Lower leg skin (tissue), 4 donors: ENCODE data around the gene VWDE. TPM values are rescaled to one million over a fixed set of nuclear protein-coding genes. Genes with fewer than 3 reads are reported as not detected.
"Not testable (repeated sequence)": the region's sequence is repeated elsewhere in the genome, so short reads cannot be mapped to it uniquely, and the experiment has no call there.

ENCODE experiments used
- DNase-seq, 2 donors: peaks; one replicate each; pipeline ENCODE4 v3.0.0-alpha.2; 2019; ENCODE audit warnings: low spot score in 2 of 2
- H3K4me3 ChIP-seq: fragments of 200-600 bp; sonication (generic); 2 replicates; pipeline ENCODE4 v1.5.1; 2017; ENCODE audit warnings: mild to moderate bottlenecking, low read depth; ENCODE audit not compliant: poor library complexity, severe bottlenecking
- POLR2A ChIP-seq, 2 donors: fragments of 450-650 bp; IDR thresholded peaks; one replicate each; pipeline ENCODE4 v1.6.1; 2016 to 2017; ENCODE audit warnings: antibody characterized with exemption in 2 of 2, mild to moderate bottlenecking in 1 of 2, moderate library complexity in 1 of 2
- WGBS, 2 donors: methylation state at CpG; one replicate each; pipeline ENCODE4 v1.1.5; 2018; 5-methylcytosine and 5-hydroxymethylcytosine counted together
- intact Hi-C: fragments of 100-400 bp; cut with DNase I; formaldehyde crosslinking; loops from one replicate; pipeline ENCODE4 v1.15.0; 2023; ENCODE audit warnings: low total_unique reads
- total RNA-seq, 4 donors: library from RNA; depleted of rRNA; stranded (reverse); fragments of >200 nt; gene quantifications; one replicate each; pipeline ENCODE4 v1.1.0, GENCODE V29; 2016
- TF ChIP-seq, protein P1 (sequence below), 3 donors: fragments of 450-650 bp; IDR thresholded peaks; one replicate each; pipeline ENCODE4 v1.5.1; 2016; ENCODE audit warnings: antibody characterized with exemption in 3 of 3, mild to moderate bottlenecking in 3 of 3, moderate library complexity in 2 of 3

The VWDE gene
- total RNA-seq, 4 donors from 2014 or later: 0.05 to 0.32 (median 0.19) TPM; not detected in 1

DNA sequence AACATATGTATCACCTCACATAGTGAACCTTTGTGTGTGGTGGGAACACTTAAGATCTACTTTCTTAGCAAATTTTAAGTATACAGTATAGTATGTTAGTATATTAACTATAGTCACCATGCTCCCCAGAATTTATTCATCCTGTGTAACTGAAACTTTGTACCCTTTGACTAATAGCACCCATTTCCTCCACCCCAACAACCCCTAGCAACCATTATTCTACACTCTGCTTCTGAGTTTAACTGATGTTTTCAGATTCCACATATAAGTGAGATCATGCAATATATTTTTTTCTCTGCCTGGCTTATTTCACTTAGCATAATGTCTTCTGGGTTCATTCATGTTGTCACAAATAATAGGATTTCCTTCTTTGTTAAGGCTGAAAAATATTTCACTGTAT, 6.9 kb upstream of the VWDE start:
- no peak for DNase-seq
- no peak overlapping the region for H3K4me3 ChIP-seq
- no peak for TF ChIP-seq POLR2A (IDR thresholded peaks at IDR 0.05)
- TF ChIP-seq, protein P1, sequence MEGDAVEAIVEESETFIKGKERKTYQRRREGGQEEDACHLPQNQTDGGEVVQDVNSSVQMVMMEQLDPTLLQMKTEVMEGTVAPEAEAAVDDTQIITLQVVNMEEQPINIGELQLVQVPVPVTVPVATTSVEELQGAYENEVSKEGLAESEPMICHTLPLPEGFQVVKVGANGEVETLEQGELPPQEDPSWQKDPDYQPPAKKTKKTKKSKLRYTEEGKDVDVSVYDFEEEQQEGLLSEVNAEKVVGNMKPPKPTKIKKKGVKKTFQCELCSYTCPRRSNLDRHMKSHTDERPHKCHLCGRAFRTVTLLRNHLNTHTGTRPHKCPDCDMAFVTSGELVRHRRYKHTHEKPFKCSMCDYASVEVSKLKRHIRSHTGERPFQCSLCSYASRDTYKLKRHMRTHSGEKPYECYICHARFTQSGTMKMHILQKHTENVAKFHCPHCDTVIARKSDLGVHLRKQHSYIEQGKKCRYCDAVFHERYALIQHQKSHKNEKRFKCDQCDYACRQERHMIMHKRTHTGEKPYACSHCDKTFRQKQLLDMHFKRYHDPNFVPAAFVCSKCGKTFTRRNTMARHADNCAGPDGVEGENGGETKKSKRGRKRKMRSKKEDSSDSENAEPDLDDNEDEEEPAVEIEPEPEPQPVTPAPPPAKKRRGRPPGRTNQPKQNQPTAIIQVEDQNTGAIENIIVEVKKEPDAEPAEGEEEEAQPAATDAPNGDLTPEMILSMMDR (IDR thresholded peaks at IDR 0.05): no peak
- intact Hi-C loops: no loop called here

GRCh38 chr7:12409097-12409711, 5.5 kb upstream of the VWDE start:
- H3K4me3 ChIP-seq: no peak overlapping the region
- TF ChIP-seq POLR2A (IDR thresholded peaks at IDR 0.05): no peak
- TF ChIP-seq, protein P1 (IDR thresholded peaks at IDR 0.05): no peak
- intact Hi-C loops: no loop called here
- no peak for DNase-seq
- WGBS, 2 donors: 62 to 68% methylated on average over 4 of the region's 4 CpGs

GRCh38 chr7:12407652-12408051, 4.0 kb upstream of the VWDE start:
- DNase-seq, H3K4me3 ChIP-seq, intact Hi-C loops: not testable (repeated sequence)
- WGBS, 2 donors: 89 to 94% methylated on average over 8 of the region's 8 CpGs

- TF ChIP-seq, protein P1 (IDR thresholded peaks at IDR 0.05): no peak
- TF ChIP-seq POLR2A (IDR thresholded peaks at IDR 0.05): no peak
- H3K4me3 ChIP-seq: no peak overlapping the region
- no peak for DNase-seq
- intact Hi-C loops: no loop called here
- 77 to 85% methylated on average over 3 of the region's 3 CpGs for WGBS, 2 donors
Observed at GRCh38 chr7:12402365-12402725, 1.3 kb downstream of the VWDE start.

DNA sequence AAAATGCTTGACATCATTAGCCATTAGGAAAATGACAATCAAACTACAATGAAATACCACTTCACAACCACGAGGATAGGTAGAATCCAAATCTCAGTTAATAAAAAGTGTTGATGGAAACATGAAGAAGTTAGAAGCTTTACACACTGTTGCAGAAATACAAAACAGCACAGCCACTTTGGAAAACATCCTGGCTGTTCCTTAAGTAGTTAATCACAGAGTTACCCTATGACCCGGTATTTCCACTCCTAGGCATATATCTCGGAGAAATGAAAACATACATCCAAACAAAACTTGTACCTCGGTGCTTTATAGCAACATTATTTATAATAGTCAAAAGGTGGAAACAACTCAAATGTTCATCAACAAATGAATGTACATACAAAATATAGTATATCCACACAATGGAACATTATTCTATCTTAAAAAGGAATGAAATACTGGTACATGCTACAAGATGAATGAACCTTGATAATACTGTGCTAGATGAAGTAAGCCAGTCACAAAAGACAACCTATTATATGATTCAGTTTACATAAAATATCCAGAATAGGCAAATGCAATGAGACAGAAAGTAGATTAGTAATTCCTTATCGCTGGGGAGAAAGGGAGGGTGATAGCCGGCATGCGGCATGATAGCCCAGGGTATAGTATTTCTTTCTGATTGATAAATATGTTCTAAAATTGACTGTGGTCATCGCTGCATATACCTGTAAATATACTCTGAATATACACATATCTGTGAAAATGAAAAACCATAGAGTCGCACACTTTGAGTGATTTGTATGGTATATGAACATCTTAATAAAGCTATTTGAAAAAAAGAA, 1.9 kb downstream of the VWDE start:
- intact Hi-C loops: no loop called here

GRCh38 chr7:12398186-12398585, 5.5 kb downstream of the VWDE start:
- intact Hi-C loops: no loop called here
- TF ChIP-seq POLR2A (IDR thresholded peaks at IDR 0.05): no peak
- TF ChIP-seq, protein P1 (IDR thresholded peaks at IDR 0.05): no peak
- DNase-seq: no peak
- no peak overlapping the region for H3K4me3 ChIP-seq

More for the DNA sequence above, 1.9 kb downstream of the VWDE start:
- no peak overlapping the region for H3K4me3 ChIP-seq
- DNase-seq: no peak
- WGBS, 2 donors: 81 to 85% methylated on average over 9 of the region's 9 CpGs
- TF ChIP-seq, protein P1 (IDR thresholded peaks at IDR 0.05): no peak
- TF ChIP-seq POLR2A (IDR thresholded peaks at IDR 0.05): no peak
